K562 (cell line): ENCODE data around the gene NPAS3.

ENCODE experiments used
- BRF1 ChIP-seq: IDR thresholded peaks from 3 replicates; pipeline ENCODE4 v1.6.1; 2011; ENCODE audit warnings: borderline replicate concordance, mild to moderate bottlenecking; ENCODE audit not compliant: insufficient read length; ENCODE audit errors: extremely low read depth
- CLOCK ChIP-seq: fragments of 250-450 bp; sonication (Bioruptor Pico); IDR thresholded peaks from 2 replicates; pipeline ENCODE4 v1.4.0; 2020; ENCODE audit warnings: mild to moderate bottlenecking, moderate library complexity, borderline replicate concordance
- EZH2 ChIP-seq: IDR thresholded peaks from 2 replicates; pipeline ENCODE4 v1.6.1; 2012; ENCODE audit warnings: low read depth, mild to moderate bottlenecking, inconsistent platforms, low read length, borderline replicate concordance
- FOS ChIP-seq: IDR thresholded peaks from 3 replicates; pipeline ENCODE4 v1.6.1; 2011; ENCODE audit not compliant: insufficient read length; ENCODE audit errors: extremely low read depth
- GABPA ChIP-seq: fragments of 200-800 bp; sonication (Bioruptor generic); conservative IDR thresholded peaks from 2 replicates; pipeline ENCODE4 v1.6.1; 2016; ENCODE audit warnings: low read depth, missing genetic modification characterization, missing compliant biosample characterization
- HCFC1 ChIP-seq: IDR thresholded peaks from 2 replicates; pipeline ENCODE4 v1.6.1; 2012; ENCODE audit warnings: low read depth, low read length, improper control_type of control experiment
- RBM17 ChIP-seq: fragments of 200-400 bp; formaldehyde crosslinking; IDR thresholded peaks from 2 replicates; pipeline ENCODE4 v1.6.1; 2017; ENCODE audit warnings: low read depth, mild to moderate bottlenecking, low read length, borderline replicate concordance
- SMARCC2 ChIP-seq: fragments of 450-650 bp; IDR thresholded peaks from 2 replicates; pipeline ENCODE4 v1.6.1; 2017; ENCODE audit warnings: antibody characterized with exemption, moderate library complexity, mild to moderate bottlenecking, low read depth
- ZNF431 ChIP-seq: sonication (generic); formaldehyde crosslinking; IDR thresholded peaks from 2 replicates; pipeline ENCODE4 v1.8.0; 2022; ENCODE audit warnings: mild to moderate bottlenecking, missing genetic modification reagents
- ZNF76 ChIP-seq: fragments of 250-450 bp; sonication (Bioruptor Pico); IDR thresholded peaks from 2 replicates; pipeline ENCODE4 v1.4.0; 2020; ENCODE audit warnings: mild to moderate bottlenecking, moderate library complexity, borderline replicate concordance
- TF ChIP-seq, protein P1 (sequence below), 3 experiments: IDR thresholded peaks in 2 of 3; conservative IDR thresholded peaks in 1 of 3; 2 replicates each; pipeline ENCODE4 v1.5.1; 2011 to 2012; ENCODE audit warnings: low read length in 3 of 3, mild to moderate bottlenecking in 3 of 3, control low read depth in 2 of 3, improper control_type of control experiment in 1 of 3, inconsistent platforms in 1 of 3, low read depth in 1 of 3, mixed read lengths in 1 of 3, moderate library complexity in 1 of 3; ENCODE audit not compliant: insufficient read depth in 2 of 3
- TF ChIP-seq, protein P2 (sequence below): sonication (generic); formaldehyde crosslinking; IDR thresholded peaks from 2 replicates; pipeline ENCODE4 v1.8.1; 2023; ENCODE audit warnings: mild to moderate bottlenecking, missing genetic modification reagents
- TF ChIP-seq, protein P3 (sequence below), 2 experiments: fragments of 450-650 bp; formaldehyde crosslinking in 1 of 2; IDR thresholded peaks; 2 replicates each; pipeline versions ENCODE4 v1.4.0 to v1.6.1; 2014 to 2020; ENCODE audit warnings: mild to moderate bottlenecking in 2 of 2, borderline replicate concordance in 1 of 2, low read depth in 1 of 2
- TF ChIP-seq, protein P4 (sequence below): fragments of 450-650 bp; IDR thresholded peaks from 2 replicates; pipeline ENCODE4 v1.6.1; 2018; ENCODE audit warnings: mild to moderate bottlenecking, low read depth; ENCODE audit not compliant: partially characterized antibody

DNA sequence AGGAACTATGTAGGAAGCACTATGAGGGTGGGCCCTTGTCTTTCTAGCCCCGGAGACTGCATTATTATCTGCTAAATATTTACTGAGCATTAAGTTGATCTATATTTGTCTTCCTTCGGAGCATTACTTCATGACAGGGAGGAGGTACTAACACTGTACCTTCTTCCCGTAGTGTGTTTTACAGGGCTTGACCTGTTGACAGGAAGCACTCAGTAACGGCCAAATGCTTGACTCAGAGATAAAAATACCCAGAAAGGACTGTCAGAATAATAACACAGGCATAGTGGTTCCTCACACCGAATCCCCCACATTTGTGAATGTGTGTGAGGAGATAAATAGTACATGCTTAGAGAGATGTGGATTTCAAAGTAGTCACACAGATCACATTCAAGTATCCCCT is 545.6 kb downstream of the NPAS3 start:
- TF ChIP-seq, protein P1, sequence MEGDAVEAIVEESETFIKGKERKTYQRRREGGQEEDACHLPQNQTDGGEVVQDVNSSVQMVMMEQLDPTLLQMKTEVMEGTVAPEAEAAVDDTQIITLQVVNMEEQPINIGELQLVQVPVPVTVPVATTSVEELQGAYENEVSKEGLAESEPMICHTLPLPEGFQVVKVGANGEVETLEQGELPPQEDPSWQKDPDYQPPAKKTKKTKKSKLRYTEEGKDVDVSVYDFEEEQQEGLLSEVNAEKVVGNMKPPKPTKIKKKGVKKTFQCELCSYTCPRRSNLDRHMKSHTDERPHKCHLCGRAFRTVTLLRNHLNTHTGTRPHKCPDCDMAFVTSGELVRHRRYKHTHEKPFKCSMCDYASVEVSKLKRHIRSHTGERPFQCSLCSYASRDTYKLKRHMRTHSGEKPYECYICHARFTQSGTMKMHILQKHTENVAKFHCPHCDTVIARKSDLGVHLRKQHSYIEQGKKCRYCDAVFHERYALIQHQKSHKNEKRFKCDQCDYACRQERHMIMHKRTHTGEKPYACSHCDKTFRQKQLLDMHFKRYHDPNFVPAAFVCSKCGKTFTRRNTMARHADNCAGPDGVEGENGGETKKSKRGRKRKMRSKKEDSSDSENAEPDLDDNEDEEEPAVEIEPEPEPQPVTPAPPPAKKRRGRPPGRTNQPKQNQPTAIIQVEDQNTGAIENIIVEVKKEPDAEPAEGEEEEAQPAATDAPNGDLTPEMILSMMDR (IDR thresholded peaks at IDR 0.05 in 2 of 3, conservative IDR thresholded peaks at IDR 0.05 in 1 of 3; ENCODE audit: insufficient read depth in 2 of 3, low read depth in 1 of 3, low read length in 3 of 3) = no peak
- TF ChIP-seq GABPA (tag) (no peak), ZNF76 (CRISPR knock-in tag) (no peak), CLOCK (CRISPR knock-in tag) (no peak), BRF1 (no peak), RBM17 (no peak), FOS (no peak), HCFC1 (no peak), ZNF431 (no peak), EZH2 (no peak), SMARCC2 (no peak)
- TF ChIP-seq, protein P2, sequence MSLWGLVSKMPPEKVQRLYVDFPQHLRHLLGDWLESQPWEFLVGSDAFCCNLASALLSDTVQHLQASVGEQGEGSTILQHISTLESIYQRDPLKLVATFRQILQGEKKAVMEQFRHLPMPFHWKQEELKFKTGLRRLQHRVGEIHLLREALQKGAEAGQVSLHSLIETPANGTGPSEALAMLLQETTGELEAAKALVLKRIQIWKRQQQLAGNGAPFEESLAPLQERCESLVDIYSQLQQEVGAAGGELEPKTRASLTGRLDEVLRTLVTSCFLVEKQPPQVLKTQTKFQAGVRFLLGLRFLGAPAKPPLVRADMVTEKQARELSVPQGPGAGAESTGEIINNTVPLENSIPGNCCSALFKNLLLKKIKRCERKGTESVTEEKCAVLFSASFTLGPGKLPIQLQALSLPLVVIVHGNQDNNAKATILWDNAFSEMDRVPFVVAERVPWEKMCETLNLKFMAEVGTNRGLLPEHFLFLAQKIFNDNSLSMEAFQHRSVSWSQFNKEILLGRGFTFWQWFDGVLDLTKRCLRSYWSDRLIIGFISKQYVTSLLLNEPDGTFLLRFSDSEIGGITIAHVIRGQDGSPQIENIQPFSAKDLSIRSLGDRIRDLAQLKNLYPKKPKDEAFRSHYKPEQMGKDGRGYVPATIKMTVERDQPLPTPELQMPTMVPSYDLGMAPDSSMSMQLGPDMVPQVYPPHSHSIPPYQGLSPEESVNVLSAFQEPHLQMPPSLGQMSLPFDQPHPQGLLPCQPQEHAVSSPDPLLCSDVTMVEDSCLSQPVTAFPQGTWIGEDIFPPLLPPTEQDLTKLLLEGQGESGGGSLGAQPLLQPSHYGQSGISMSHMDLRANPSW = no peak
- TF ChIP-seq, protein P3, sequence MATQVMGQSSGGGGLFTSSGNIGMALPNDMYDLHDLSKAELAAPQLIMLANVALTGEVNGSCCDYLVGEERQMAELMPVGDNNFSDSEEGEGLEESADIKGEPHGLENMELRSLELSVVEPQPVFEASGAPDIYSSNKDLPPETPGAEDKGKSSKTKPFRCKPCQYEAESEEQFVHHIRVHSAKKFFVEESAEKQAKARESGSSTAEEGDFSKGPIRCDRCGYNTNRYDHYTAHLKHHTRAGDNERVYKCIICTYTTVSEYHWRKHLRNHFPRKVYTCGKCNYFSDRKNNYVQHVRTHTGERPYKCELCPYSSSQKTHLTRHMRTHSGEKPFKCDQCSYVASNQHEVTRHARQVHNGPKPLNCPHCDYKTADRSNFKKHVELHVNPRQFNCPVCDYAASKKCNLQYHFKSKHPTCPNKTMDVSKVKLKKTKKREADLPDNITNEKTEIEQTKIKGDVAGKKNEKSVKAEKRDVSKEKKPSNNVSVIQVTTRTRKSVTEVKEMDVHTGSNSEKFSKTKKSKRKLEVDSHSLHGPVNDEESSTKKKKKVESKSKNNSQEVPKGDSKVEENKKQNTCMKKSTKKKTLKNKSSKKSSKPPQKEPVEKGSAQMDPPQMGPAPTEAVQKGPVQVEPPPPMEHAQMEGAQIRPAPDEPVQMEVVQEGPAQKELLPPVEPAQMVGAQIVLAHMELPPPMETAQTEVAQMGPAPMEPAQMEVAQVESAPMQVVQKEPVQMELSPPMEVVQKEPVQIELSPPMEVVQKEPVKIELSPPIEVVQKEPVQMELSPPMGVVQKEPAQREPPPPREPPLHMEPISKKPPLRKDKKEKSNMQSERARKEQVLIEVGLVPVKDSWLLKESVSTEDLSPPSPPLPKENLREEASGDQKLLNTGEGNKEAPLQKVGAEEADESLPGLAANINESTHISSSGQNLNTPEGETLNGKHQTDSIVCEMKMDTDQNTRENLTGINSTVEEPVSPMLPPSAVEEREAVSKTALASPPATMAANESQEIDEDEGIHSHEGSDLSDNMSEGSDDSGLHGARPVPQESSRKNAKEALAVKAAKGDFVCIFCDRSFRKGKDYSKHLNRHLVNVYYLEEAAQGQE (IDR thresholded peaks at IDR 0.05; ENCODE audit: borderline replicate concordance) = no peak
- TF ChIP-seq, protein P3 (CRISPR knock-in tag; IDR thresholded peaks at IDR 0.05; ENCODE audit: low read depth) = no peak
- TF ChIP-seq, protein P4, sequence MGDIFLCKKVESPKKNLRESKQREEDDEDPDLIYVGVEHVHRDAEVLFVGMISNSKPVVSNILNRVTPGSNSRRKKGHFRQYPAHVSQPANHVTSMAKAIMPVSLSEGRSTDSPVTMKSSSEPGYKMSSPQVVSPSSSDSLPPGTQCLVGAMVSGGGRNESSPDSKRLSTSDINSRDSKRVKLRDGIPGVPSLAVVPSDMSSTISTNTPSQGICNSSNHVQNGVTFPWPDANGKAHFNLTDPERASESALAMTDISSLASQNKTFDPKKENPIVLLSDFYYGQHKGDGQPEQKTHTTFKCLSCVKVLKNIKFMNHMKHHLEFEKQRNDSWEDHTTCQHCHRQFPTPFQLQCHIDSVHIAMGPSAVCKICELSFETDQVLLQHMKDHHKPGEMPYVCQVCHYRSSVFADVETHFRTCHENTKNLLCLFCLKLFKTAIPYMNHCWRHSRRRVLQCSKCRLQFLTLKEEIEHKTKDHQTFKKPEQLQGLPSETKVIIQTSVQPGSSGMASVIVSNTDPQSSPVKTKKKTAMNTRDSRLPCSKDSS = no peak
